ENCODE results near the gene PRRT4. TPM values are rescaled to one million over a fixed set of nuclear protein-coding genes. Genes with fewer than 3 reads are reported as not detected.

Gene PRRT4
- total and polyA plus RNA-seq, 2 of the 13 experiments (the other 11 are each of a cell fraction or from before 2014, with no cell fraction given), result not detected

DNA sequence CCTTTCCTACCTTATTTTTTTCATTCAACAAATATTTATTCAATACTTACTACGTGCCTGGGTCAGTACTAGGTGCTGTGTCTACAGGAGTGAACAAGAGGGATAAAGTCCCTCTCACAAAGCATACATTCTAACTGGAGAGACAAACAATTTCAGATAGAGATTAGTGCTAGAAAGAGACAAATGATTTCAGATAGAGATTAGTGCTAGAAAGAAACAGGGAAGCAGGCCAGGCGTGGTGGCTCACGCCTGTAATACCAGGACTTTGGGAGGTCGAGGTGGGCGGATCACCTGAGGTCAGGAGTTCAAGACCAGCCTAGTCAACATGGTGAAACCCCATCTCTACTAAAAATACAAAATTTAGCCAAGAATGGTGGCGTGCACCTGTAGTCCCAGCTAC, 52.4 kb downstream of the PRRT4 start (continued):
- TF ChIP-seq, protein P1, sequence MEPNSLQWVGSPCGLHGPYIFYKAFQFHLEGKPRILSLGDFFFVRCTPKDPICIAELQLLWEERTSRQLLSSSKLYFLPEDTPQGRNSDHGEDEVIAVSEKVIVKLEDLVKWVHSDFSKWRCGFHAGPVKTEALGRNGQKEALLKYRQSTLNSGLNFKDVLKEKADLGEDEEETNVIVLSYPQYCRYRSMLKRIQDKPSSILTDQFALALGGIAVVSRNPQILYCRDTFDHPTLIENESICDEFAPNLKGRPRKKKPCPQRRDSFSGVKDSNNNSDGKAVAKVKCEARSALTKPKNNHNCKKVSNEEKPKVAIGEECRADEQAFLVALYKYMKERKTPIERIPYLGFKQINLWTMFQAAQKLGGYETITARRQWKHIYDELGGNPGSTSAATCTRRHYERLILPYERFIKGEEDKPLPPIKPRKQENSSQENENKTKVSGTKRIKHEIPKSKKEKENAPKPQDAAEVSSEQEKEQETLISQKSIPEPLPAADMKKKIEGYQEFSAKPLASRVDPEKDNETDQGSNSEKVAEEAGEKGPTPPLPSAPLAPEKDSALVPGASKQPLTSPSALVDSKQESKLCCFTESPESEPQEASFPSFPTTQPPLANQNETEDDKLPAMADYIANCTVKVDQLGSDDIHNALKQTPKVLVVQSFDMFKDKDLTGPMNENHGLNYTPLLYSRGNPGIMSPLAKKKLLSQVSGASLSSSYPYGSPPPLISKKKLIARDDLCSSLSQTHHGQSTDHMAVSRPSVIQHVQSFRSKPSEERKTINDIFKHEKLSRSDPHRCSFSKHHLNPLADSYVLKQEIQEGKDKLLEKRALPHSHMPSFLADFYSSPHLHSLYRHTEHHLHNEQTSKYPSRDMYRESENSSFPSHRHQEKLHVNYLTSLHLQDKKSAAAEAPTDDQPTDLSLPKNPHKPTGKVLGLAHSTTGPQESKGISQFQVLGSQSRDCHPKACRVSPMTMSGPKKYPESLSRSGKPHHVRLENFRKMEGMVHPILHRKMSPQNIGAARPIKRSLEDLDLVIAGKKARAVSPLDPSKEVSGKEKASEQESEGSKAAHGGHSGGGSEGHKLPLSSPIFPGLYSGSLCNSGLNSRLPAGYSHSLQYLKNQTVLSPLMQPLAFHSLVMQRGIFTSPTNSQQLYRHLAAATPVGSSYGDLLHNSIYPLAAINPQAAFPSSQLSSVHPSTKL (CRISPR knock-in tag; IDR thresholded peaks at IDR 0.05), result peak; percentile 63
- peak; percentile 96 for TF ChIP-seq ZNF460 (CRISPR knock-in tag; IDR thresholded peaks at IDR 0.05; ENCODE audit: borderline replicate concordance)
- TF ChIP-seq BCL6 (CRISPR knock-in tag; IDR thresholded peaks at IDR 0.05), result peak; percentile 93
- TF ChIP-seq, protein P2, sequence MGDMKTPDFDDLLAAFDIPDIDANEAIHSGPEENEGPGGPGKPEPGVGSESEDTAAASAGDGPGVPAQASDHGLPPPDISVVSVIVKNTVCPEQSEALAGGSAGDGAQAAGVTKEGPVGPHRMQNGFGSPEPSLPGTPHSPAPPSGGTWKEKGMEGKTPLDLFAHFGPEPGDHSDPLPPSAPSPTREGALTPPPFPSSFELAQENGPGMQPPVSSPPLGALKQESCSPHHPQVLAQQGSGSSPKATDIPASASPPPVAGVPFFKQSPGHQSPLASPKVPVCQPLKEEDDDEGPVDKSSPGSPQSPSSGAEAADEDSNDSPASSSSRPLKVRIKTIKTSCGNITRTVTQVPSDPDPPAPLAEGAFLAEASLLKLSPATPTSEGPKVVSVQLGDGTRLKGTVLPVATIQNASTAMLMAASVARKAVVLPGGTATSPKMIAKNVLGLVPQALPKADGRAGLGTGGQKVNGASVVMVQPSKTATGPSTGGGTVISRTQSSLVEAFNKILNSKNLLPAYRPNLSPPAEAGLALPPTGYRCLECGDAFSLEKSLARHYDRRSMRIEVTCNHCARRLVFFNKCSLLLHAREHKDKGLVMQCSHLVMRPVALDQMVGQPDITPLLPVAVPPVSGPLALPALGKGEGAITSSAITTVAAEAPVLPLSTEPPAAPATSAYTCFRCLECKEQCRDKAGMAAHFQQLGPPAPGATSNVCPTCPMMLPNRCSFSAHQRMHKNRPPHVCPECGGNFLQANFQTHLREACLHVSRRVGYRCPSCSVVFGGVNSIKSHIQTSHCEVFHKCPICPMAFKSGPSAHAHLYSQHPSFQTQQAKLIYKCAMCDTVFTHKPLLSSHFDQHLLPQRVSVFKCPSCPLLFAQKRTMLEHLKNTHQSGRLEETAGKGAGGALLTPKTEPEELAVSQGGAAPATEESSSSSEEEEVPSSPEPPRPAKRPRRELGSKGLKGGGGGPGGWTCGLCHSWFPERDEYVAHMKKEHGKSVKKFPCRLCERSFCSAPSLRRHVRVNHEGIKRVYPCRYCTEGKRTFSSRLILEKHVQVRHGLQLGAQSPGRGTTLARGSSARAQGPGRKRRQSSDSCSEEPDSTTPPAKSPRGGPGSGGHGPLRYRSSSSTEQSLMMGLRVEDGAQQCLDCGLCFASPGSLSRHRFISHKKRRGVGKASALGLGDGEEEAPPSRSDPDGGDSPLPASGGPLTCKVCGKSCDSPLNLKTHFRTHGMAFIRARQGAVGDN (CRISPR knock-in tag; IDR thresholded peaks at IDR 0.05), result 0 out of 2 replicates have a peak, but pooled peaks have one; percentile 4
- TF ChIP-seq FOXP1 (IDR thresholded peaks at IDR 0.05), result no peak
- 0 out of 2 replicates have a peak, but pooled peaks have one; percentile 14 for TF ChIP-seq FOXP1 (CRISPR knock-in tag; IDR thresholded peaks at IDR 0.05)
- peak; percentile 29; the same call in 1 of the 2 replicates for TF ChIP-seq TBX3 (IDR thresholded peaks at IDR 0.05; ENCODE audit: borderline replicate concordance)
- peak; percentile 65 for TF ChIP-seq ZBTB38 (CRISPR knock-in tag; IDR thresholded peaks at IDR 0.05)
- TF ChIP-seq ZMYM2 (CRISPR knock-in tag; IDR thresholded peaks at IDR 0.05), result peak; percentile 59; the same call in 1 of the 2 replicates
- no peak for TF ChIP-seq ZNF556 (CRISPR knock-in tag; IDR thresholded peaks at IDR 0.05; ENCODE audit: borderline replicate concordance)
- peak; percentile 49; the same call in 1 of the 2 replicates for TF ChIP-seq MED1 (CRISPR knock-in tag; IDR thresholded peaks at IDR 0.05)
- TF ChIP-seq SOX13 (IDR thresholded peaks at IDR 0.05), result no peak
- TF ChIP-seq SOX13 (CRISPR knock-in tag; conservative IDR thresholded peaks at IDR 0.05 in 1 of 2, IDR thresholded peaks at IDR 0.05 in 1 of 2), result peak in 1 of 2 experiments; percentile 74; a peak in 2 of 4 replicates
- TF ChIP-seq, protein P3, sequence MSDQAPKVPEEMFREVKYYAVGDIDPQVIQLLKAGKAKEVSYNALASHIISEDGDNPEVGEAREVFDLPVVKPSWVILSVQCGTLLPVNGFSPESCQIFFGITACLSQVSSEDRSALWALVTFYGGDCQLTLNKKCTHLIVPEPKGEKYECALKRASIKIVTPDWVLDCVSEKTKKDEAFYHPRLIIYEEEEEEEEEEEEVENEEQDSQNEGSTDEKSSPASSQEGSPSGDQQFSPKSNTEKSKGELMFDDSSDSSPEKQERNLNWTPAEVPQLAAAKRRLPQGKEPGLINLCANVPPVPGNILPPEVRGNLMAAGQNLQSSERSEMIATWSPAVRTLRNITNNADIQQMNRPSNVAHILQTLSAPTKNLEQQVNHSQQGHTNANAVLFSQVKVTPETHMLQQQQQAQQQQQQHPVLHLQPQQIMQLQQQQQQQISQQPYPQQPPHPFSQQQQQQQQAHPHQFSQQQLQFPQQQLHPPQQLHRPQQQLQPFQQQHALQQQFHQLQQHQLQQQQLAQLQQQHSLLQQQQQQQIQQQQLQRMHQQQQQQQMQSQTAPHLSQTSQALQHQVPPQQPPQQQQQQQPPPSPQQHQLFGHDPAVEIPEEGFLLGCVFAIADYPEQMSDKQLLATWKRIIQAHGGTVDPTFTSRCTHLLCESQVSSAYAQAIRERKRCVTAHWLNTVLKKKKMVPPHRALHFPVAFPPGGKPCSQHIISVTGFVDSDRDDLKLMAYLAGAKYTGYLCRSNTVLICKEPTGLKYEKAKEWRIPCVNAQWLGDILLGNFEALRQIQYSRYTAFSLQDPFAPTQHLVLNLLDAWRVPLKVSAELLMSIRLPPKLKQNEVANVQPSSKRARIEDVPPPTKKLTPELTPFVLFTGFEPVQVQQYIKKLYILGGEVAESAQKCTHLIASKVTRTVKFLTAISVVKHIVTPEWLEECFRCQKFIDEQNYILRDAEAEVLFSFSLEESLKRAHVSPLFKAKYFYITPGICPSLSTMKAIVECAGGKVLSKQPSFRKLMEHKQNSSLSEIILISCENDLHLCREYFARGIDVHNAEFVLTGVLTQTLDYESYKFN (CRISPR knock-in tag; conservative IDR thresholded peaks at IDR 0.05), result peak; percentile 56
- TF ChIP-seq, protein P4, sequence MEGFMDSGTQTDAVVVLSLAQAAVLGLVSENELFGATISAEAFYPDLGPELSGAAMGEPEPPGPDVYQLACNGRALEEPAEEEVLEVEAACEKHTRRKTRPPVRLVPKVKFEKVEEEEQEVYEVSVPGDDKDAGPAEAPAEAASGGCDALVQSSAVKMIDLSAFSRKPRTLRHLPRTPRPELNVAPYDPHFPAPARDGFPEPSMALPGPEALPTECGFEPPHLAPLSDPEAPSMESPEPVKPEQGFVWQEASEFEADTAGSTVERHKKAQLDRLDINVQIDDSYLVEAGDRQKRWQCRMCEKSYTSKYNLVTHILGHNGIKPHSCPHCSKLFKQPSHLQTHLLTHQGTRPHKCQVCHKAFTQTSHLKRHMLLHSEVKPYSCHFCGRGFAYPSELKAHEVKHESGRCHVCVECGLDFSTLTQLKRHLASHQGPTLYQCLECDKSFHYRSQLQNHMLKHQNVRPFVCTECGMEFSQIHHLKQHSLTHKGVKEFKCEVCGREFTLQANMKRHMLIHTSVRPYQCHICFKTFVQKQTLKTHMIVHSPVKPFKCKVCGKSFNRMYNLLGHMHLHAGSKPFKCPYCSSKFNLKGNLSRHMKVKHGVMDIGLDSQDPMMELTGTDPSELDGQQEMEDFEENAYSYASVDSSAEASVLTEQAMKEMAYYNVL (CRISPR knock-in tag; IDR thresholded peaks at IDR 0.05; ENCODE audit: borderline replicate concordance), result peak; percentile 88
- TF ChIP-seq PRMT3 (CRISPR knock-in tag; IDR thresholded peaks at IDR 0.05; ENCODE audit: borderline replicate concordance, low read depth), result 0 out of 2 replicates have a peak, but pooled peaks have one; percentile 27

Data from HepG2 (cell line).